GM18909 (cell line): ENCODE measurements around the gene BEX3.

Source experiments
- ATAC-seq: cut with Tn5 transposase; IDR thresholded peaks from one replicate; pipeline ENCODE4 v1.9.1; 2021; ENCODE audit warnings: mild to moderate bottlenecking; ENCODE audit not compliant: unreplicated experiment, poor library complexity

BEX3 gene

DNA sequence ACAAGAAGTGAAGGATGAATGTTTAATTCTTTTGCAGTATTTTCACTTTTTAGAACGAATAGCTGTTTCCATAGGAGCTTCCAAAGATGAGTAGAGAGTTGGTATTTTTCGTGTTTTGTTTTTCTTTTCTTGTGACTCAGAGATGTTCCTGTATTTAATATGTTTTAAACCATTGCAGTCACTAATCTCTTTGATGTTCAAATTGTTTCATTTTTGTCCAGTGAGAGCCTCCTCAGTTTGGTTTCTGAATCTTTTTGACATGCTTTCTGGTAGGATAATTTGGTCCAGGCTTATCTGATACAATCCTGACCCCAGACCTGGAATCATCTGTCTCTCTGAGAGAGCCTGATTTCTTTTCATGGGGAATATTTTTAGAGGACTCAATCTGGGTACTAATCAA is 41.6 kb downstream of the BEX3 start:
- ATAC-seq, result no peak

DNA sequence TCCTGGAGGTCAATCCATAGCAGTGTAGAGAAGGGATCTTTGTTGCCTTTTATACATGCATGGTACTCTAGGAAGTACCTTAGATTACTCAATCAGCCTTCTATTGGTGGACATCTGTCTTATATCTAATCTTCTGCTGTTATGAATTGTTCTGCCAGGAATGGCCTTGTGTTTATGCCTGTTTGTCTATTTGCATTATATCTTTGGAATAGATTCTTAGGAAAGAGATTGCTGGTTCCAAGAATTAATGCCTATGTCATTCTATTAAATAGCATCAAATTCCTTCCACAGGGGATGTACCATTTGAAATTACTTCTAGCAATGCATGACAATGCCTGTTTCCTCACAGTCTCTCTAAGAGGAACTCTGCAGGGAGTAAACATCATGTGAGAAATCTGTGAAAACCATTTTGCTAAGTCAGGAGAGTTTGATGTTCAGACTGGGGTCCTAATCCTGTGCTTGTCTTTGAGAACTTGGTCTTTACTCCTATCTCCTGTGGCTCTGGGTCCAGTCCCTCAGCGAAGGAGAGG is 42.5 kb downstream of the BEX3 start:
- no peak for ATAC-seq

DNA sequence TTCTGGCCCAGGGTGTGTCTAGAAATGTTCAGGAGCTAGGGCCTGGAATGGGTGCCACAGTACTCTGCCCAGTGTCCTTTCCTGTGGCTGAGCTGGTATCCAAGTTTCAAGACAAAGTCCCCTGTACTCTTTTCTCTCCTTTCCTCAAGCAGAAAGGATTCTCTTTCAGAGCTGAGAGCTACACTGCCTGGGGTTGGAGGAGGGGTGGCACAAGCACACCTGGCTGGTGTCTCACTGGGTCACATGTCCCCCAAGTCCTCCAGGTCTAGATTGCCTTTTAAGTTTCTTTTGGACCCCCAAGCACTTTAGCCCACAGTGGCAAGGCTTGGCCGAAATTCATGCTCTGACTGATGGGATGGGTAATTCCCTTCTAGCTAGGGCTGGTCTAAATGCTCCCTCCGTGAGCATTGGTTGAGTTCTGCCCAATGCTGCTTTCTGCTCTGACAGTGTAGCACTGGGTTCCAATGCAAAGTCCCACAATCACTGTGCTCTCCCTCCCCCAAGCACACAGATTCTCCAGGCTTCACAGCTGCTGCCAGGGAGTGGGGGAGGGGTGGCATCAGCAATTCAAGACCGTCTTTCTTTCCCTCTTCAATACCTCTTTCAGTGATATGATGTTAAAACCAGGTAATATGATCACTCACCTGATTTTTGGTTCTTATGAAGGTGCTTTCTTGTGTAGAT is 47.8 kb downstream of the BEX3 start:
- ATAC-seq, result no peak
